ENCODE results near the gene NPY5R. TPM values are rescaled to one million over a fixed set of nuclear protein-coding genes. Genes with fewer than 3 reads are reported as not detected.

NPY5R gene
- total RNA-seq, 1 donor from 2014 or later = not detected

DNA sequence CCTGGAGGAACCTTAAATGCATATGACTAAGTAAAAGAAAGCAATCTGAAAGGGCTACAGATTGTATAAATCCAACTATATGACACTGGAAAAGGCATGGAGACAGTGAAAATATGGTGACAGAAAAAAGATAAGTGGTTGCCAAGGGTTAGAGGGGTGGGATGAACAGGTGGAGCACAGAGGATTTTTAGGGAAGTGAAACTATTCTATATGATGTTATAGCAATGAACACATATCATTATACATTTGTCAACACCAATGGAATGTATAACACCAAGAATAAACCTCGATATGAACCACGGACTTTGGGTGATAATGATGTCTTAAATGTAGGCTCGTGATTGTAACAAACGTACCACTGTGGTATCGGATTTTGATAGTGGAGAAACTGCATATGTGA lies 40.7 kb downstream of the NPY5R start:
- CTCF ChIA-PET = no interaction called here
- H3K4me1 Mint-ChIP-seq = no peaks in the 10 kb centered on the region
- no peak overlapping the region for H3K4me3 Mint-ChIP-seq
- TF ChIP-seq, protein P1, sequence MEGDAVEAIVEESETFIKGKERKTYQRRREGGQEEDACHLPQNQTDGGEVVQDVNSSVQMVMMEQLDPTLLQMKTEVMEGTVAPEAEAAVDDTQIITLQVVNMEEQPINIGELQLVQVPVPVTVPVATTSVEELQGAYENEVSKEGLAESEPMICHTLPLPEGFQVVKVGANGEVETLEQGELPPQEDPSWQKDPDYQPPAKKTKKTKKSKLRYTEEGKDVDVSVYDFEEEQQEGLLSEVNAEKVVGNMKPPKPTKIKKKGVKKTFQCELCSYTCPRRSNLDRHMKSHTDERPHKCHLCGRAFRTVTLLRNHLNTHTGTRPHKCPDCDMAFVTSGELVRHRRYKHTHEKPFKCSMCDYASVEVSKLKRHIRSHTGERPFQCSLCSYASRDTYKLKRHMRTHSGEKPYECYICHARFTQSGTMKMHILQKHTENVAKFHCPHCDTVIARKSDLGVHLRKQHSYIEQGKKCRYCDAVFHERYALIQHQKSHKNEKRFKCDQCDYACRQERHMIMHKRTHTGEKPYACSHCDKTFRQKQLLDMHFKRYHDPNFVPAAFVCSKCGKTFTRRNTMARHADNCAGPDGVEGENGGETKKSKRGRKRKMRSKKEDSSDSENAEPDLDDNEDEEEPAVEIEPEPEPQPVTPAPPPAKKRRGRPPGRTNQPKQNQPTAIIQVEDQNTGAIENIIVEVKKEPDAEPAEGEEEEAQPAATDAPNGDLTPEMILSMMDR (IDR thresholded peaks at IDR 0.05) = no peak
- peaks cover 3% of the 10 kb centered on the region for H3K27me3 Mint-ChIP-seq
- H3K9me3 Mint-ChIP-seq = no peaks in the 10 kb centered on the region
- intact Hi-C loops (cut with micrococcal nuclease) = no loop called here
- DNase-seq (no peak), ATAC-seq (ENCODE audit: low read depth) (no peak)
- POLR2A ChIA-PET = no interaction called here
- H3K36me3 Mint-ChIP-seq (ENCODE audit: low read depth) = no peaks in the 10 kb centered on the region
- H3K27ac Mint-ChIP-seq = no peak overlapping the region

DNA sequence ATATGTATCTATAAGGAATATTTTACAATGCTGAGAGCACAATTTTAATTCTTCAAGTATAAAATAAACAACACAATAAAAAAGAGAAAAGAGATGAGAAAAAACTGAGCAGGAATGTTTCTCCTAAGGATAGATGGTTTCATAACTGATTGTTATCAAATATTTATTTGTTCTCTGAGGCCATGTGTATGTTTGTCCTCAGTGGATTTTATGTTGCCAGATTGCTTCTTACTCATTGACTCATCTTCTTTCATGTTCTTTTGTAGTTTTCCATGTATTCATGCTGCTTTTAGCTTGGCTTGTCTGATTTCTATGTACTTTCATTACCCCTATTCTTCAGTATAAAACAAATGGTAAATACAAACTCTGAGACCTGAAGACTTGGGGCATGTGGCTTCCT lies 41.2 kb downstream of the NPY5R start:
- ATAC-seq (ENCODE audit: low read depth) (no peak), DNase-seq (no peak)
- Mint-ChIP-seq H3K27me3 (no peaks in the 10 kb centered on the region), H3K4me1 (no peaks in the 10 kb centered on the region), H3K36me3 (ENCODE audit: low read depth) (no peaks in the 10 kb centered on the region), H3K9me3 (no peaks in the 10 kb centered on the region), H3K27ac (no peak overlapping the region), H3K4me3 (no peak overlapping the region)
- ChIA-PET POLR2A (no interaction called here), CTCF (no interaction called here)
- intact Hi-C loops (cut with micrococcal nuclease) = no loop called here
- TF ChIP-seq, protein P1 (IDR thresholded peaks at IDR 0.05) = no peak

DNA sequence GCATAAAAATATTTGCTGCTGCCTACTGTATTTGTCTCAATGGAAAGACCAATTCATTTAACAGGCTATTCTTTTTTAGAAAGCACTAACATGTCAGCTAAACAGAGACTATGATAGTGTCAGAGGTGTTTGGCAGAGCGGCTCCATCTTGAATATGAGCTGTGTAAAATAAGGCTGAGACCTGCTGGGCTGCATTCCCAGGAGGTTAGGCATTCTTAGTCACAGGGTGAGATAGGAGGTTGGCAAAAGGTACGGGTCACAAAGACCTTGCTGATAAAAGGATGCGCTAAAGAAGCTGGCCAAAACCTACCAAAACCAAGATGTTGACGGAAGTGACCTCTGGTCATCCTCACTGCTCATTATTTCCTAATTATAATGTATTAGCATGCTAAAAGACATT lies 41.8 kb downstream of the NPY5R start:
- Mint-ChIP-seq H3K27ac (no peak overlapping the region), H3K4me1 (no peaks in the 10 kb centered on the region), H3K36me3 (ENCODE audit: low read depth) (no peaks in the 10 kb centered on the region), H3K27me3 (no peaks in the 10 kb centered on the region), H3K4me3 (no peak overlapping the region), H3K9me3 (no peaks in the 10 kb centered on the region)
- ChIA-PET CTCF (no interaction called here), POLR2A (no interaction called here)
- DNase-seq (no peak), ATAC-seq (ENCODE audit: low read depth) (no peak)
- intact Hi-C loops (cut with micrococcal nuclease) = no loop called here
- TF ChIP-seq, protein P1 (IDR thresholded peaks at IDR 0.05) = no peak

- CTCF ChIA-PET = no interaction called here
- TF ChIP-seq, protein P1 (IDR thresholded peaks at IDR 0.05) = no peak
- H3K27ac Mint-ChIP-seq = no peak overlapping the region
- peaks cover 6% of the 10 kb centered on the region for H3K27me3 Mint-ChIP-seq
- POLR2A ChIA-PET = no interaction called here
- H3K4me3 Mint-ChIP-seq = no peak overlapping the region
- H3K9me3 Mint-ChIP-seq = no peaks in the 10 kb centered on the region
- ATAC-seq (ENCODE audit: low read depth) (no peak), DNase-seq (no peak)
- H3K36me3 Mint-ChIP-seq (ENCODE audit: low read depth) = no peaks in the 10 kb centered on the region
- intact Hi-C loops (cut with micrococcal nuclease) = no loop called here
- H3K4me1 Mint-ChIP-seq = peaks cover 3% of the 10 kb centered on the region
Observed at GRCh38 chr4:163391756-163392155, 48.1 kb downstream of the NPY5R start.

- DNase-seq (no peak), ATAC-seq (ENCODE audit: low read depth) (no peak)
- intact Hi-C loops (cut with micrococcal nuclease) = no loop called here
- peaks cover 3% of the 10 kb centered on the region for H3K4me1 Mint-ChIP-seq
- H3K27me3 Mint-ChIP-seq = peaks cover 6% of the 10 kb centered on the region
- ChIA-PET POLR2A (no interaction called here), CTCF (no interaction called here)
- H3K27ac Mint-ChIP-seq = no peak overlapping the region
- H3K9me3 Mint-ChIP-seq = no peaks in the 10 kb centered on the region
- H3K4me3 Mint-ChIP-seq = no peak overlapping the region
- no peaks in the 10 kb centered on the region for H3K36me3 Mint-ChIP-seq (ENCODE audit: low read depth)
- TF ChIP-seq, protein P1 (IDR thresholded peaks at IDR 0.05) = no peak
Observed at GRCh38 chr4:163392328-163392727, 48.6 kb downstream of the NPY5R start.

Data from activated B cell treated with CpG ODN at 0.5 μM for 24 hours (primary cell).